NCI-H1930 (cell line): ENCODE results near the gene CCDC102A.
"Not testable (repeated sequence)": the region's sequence is repeated elsewhere in the genome, so short reads cannot be mapped to it uniquely, and the experiment has no call there.

ENCODE experiments used
- DNase-seq, 2 experiments: peaks; one replicate each; lab custom pipeline; 2025; lab: John Stamatoyannopoulos, UW

The CCDC102A gene

DNA sequence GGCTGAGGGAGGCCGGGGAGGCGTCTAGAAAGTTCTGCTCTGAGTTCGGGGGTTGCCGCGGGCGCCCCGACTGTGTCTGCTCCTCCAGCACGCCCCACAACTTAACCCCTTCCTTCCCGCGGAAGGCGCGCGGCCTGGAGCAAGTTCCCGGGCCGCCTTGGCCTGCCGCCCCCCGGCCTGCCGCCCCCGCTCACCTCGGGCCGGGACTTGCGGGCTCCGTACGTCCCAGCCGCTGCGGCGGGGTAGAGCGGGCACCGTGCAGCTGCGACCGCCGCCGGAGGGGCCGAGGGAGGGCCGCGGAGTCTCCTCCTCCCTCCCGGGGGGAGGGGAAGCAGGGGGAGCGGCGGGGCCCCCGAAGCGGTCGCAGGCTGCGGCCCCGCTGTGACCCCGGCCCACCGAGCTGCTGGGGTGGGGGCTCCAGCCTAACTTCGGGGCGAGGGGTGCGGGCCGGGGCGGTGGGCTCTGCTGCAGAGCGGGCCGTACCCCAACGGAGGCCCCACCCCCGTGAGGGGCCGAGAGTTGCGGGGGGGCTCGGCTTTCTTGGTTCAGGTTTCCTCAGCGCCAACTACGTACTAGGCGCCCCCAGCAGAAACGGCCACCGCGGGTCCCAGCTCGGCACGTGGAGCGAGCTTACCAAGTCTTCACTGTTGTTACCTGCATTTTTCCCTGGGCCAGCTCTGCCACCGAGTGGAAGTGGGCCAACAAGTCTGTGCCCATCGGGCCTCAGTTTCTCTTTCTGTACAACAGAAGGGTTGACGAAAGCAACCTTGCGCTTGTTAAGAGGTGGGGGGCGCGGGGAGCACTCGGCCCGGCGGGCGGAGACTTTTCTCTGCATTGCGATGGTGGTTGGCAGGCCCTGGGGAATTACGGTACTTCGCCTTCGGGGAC, at the start of gene CCDC102A:
Gene CCDC102A, minus strand, starts transcription at position 266 of the 888 bp plus-strand sequence. CDS start 7,394 bp downstream, outside the sequence.
- DNase-seq, result no peak

DNA sequence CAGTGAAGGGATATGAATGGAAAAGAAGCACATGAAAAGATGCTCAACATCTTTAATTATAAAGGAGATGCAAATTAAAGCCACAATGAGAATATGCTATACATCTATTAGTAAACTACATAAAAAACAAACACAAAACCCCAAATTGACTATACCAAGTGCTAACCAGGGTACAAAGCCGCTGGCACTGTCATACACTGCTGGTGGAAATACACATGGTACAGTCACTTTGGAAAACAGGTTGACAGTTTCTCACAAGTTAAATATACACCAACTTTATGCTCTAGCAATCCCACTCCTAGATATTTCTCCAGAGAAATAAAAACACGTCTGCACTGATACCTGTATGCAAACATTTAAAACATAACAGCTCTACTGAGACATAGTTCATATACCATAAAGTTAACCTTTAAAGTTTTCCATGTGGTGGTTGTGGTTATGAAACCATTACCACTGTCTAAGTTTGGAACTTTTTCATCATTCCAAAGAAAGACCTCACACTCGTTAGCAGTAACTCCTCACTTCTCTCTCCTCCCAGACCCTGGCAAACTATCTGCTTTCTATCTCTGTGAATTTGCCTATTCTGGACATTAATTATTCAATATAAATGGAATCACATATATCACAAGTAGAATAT, 48.8 kb upstream of the CCDC102A start:
- no peak for DNase-seq

DNA sequence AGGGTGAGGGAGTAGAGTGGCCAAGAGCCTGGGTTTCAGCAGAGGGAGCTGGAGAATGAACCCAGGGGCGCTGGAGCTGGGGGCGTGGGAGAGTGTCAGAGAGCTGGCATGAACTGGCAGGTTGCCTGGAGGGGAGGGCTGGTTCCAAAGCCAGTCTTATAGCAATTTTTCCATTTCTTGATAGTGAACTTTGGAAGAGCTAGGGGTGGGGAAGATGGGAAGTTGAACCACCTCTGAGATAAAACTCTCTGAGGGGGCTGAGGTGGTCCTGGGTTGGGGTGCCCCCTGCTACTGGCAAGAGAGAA, 42.9 kb upstream of the CCDC102A start:
- no peak for DNase-seq

DNA sequence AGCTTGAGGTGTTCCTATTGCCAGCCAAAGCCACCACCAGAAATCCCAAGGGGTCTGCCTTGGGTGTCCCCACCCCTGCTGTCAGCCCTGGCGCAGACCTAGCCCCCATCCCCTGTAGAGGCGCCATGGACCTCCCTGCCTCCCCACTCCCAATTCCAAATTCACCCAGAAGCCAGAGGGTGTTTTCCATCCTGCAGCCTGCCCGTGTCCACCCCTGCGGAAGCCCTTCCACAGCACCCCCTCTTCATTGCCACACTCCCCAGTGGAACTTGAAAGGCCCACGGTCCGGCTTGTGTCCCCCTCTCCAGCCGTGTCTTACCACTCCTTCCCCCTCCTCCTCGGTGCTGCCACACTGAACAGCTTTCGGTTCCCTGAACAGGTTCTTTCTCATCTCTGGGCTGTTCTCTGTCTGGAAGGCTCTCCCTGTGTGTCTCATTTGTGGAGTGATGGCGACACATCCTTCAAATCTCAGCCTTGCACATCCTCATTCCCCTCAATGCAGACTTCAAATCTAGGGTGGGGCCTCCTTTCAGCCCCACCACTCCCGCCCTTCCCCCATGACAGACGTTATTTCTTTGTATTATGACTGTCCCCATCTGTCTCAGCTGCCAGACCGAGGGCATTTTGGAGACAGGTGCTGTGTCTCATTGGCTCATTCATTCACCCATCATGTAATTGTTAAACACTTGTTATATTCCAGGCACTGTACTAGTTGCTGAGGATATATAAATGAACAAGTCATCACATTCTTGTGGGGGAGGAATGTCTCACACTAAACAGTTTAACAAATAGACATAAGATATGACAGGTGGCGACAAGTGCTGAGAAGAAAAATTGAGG, 42.4 kb upstream of the CCDC102A start:
- no peak for DNase-seq

DNA sequence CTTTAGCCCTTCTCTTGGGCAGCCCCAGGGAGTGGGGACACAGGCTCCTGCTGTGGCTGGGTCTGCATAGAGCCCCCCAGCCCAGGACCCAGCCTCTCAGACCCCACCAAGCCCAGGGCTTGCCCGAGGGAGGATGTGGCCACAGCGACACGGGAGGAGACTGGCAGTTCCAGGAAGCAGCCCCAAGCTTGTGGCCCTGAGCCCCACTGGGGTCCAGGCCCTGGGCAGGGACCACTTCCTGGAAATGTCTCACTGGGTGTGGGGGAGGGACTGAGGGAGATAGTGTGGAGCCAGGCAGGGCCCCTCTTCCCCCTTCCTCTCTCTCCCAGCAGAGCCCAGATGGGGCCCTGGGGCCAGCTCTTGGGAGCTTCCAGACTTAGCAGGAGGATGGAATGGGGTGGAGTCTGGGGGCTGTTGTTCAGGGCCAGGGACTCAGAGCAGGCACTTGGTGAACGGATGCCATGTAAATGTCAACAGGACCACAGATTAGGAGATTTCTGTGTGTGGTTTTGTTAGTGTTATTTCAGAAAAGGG, 41.4 kb upstream of the CCDC102A start:
- DNase-seq, result no peak

DNA sequence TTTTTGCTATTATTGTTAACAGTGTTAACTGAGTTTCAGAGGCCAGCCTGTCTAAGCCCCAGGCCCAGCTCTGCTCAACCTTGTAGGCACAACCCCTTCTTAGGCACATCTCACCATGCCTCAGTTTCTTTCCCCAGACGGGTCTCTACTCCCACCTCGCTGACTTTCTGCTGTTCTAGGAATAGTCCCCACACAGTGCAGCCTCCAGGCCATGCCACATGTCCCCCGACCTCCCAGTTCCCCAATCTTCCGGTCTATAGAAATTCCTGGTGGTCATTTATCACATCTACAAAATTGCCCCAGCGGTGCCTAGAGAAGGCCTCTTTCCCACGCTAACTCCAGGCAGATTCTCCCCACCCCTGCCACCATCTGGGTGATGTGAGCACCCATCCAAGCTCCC, 40.8 kb upstream of the CCDC102A start:
- no peak for DNase-seq

DNA sequence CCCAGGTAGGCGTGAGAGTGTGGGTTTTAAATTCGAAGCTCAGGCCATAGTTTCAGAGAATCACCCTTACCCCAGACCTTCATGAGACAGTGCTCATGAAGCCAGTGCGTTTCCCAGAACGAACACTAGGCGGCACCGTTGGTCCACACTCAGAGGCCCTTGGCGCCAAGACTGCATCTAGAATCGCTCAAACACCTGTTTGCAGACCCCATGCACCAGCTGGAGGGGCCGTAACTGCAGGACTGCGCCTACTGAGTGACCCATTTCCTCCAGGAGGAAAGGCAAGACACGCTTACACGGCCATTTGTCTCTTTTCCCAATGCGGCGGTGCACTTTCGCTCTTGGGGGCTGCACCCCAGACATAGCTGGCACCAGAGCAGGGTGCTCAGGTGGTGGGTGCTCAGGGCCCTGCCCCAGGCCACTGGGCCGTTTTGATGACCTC, 40.1 kb upstream of the CCDC102A start:
- peak; percentile 25 to 58 for DNase-seq

DNA sequence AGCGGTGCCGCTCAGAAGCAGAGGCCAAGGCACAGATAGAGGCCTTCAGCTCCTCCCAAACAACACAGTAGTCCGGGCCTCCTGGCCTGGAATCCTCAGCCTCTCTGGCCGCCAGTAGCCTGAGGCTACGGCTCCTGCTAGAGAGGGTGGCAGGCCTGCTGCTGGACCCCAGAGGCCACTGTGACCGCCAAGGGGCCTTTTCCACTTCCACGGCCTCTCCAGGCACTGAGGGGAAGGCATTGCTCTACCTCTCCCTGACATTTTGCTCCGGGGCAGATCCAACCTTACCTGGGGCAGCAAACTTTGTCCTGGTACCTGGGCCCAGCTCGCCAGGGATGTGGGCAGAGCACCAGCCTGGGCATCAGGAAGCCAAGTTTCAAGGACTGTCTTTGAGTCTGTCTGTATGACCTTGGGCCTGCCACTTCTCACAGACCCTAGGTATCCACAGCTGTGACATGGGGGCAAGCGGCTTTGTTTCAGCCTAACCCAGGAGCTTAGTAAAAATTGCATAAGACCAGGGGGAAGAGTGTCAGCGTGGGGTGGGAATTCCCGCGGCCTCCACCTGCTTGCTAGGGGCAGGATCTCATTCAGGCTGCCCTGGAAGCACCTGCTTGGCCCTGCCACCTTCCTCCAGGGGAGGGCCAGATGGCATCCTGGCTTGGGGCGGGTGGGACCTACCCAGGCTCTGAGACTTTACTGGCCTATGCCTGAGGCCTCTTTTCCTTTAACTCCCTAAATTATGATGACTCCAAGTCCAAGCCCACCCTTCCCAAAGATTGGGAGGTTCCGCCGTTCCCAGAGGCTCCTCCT, 39.3 kb upstream of the CCDC102A start:
- DNase-seq, result no peak

DNA sequence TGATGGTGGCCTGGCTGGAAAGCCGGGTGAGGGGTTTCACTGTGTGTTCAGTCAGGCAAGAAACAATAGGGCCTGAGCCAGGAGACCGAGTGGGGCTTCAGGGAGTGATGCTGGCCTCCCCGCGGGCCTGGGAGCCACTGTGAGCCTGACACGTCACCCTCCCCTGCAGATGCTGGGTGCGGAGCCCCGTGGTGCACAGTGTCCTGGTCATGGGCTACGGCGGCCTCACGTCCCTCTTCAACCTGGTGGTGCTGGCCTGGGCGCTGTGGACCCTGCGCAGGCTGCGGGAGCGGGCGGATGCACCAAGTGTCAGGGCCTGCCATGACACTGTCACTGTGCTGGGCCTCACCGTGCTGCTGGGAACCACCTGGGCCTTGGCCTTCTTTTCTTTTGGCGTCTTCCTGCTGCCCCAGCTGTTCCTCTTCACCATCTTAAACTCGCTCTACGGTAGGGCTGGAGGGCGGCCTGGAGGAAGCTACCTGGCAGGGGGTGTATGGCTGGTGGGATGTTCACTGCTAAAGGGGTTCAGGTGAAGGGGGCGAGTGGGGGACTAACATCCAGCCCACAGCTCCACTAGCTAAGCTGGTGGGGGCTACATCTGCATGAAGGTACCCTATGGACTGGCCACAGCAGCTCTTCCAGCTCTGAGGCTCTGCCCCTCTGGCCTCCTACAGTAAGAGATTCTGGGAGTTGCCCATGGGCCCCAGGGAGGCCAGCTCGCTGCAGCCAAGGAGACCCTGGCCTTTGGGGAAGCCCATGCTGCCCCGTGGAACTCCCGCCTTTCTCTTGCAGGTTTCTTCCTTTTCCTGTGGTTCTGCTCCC, 38.5 kb upstream of the CCDC102A start:
- DNase-seq, result no peak

DNA sequence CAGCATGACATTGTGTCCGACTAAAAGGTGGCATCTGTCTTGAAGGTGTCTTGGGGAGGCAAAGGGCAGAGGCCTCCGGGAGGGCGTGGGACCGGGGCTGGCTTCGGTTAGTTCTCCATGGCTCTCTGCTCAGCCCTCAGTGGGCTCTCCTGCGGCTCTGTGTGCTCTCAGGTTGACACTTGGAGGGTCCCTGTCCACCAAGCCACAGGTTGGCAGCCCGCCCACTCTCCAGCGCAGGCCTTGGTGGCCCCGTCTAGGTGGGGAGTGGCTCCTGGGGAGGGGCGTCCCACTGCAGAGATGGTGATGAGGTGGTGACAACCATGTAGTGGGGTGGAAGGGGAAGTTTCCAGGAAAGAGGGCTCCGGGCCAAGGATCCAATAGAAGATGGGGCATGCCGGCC, 37.7 kb upstream of the CCDC102A start:
- no peak for DNase-seq

DNA sequence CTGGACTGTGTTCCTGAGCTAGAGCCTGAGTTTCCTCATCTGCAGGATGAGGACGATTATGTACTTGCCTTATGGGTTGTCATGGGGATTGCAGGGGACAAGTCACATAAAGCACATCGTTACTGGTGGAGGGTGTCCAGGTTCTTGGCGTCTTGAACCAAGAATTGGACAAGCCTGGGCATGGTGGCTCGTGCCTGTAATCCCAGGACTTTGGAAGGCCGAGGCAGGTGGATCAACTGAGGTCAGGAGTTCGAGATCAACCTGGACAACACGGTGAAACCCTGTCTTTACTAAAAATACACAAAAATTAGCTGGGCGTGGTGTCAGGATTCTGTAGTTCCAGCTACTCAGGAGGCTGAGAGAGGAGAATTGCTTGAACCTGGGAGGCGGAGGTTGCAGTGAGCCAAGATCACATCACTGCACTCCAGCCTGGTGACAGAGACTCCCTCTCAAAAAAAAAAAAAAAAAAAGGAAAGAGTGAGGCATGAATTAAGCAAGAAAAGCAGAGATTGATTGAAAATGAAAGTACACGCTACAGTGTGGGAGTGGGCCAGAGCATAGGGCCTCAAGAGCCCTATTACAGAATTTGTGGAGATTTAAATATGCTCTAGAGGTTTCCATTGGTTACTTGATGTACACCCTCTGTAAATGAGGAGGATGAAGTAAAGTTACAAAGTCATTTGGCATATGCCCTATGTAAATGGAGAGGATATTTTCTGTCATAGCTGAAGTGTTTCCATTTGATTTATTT, 36.8 kb upstream of the CCDC102A start:
- DNase-seq, result no peak

DNA sequence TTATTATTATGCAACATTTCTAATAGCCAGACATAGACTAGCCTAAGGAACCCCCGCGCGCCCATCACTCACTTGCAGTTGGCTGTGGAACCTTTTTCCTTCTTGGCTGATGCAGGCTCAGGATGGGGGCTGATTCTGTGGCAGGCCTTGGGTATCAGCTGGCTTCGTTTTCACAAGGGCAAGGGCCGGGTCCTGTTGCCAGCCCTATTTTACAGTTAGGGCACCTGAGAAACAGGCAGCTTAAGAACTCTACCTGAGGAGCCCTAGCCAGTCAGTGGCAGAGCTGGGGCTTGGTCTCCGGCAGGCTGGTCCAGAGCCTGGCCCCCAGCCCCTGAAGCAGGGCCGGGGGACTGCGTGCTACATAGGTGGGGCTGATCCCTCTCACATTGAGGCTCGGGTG, 34.7 kb upstream of the CCDC102A start:
- DNase-seq, result no peak

DNA sequence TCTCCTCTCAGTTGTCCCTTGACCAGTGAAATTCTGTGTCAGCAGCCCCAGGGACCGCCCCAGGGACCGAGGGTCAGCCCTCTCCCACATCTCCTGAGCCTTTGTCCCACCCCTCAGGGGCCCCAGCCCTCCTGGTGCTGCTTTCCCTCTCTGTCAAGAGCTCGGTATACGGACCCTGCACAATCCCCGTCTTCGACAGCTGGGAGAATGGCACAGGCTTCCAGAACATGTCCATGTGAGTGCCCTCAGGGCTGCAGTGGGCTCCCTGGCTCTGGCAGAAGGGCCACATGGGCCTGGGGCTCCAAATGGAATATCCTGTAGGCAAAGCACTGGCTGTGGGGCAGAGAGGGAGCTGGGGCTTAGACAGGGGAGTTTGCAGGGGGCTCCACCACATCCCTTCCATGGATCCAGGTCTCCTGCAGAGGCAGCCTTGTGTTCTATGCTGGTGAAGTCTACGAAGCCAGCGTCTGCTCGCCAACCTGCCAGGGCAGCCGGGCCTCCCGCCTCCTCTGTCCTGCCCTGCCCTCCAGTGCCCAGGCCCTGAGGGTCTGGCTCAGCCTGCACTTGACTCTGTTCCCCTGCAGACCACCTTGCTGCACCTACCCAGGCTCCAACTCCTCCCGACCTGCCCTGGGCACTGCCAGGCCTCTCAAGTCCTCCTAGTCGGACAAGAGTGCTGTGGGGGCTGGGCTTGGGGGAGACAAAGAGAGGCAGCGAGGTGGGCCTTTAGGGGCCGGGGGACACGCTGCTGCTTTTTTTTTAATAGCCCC, 34.1 kb upstream of the CCDC102A start:
- no peak for DNase-seq

DNA sequence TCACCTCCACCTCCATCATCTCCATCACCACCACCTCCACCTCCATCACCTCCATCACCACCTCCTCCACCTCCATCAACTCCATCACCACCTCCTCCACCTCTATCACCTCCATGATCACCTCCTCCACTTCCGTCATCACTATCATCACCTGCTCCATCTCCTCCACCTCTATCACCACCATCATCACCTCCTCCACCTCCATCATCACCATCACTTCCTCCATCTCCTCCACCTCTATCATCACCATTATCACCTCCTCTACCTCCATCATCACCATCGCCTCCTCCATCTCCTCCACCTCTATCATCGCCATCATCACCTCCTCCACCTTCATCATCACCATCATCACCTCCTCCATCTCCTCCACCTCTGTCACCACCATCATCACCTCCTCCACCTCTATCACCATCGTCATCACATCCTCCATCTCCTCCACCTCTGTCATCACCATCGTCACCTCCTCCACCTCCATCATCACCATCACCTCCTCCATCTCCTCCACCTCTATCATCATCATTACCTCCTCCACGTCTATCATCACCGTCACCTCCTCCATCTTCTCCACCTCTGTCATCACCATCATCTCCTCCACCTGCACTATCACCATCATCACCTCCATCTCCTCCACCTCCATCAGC, 33.1 kb upstream of the CCDC102A start:
- no peak for DNase-seq

DNA sequence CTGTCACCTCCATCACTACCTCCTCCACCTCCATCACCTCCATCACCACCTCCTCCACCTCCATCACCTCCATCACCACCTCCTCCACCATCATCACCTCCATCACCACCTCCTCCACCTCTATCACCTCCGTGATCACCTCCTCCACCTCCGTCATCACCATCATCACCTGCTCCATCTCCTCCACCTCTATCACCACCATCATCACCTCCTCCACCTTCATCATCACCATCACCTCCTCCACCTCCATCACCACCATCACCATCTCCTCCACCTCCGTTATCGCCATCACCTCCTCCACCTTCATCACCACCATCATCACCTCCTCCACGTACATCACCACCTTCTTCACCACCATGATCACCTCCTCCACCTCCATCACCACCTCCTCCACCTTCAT, 32.4 kb upstream of the CCDC102A start:
- DNase-seq, result not testable (repeated sequence)

DNA sequence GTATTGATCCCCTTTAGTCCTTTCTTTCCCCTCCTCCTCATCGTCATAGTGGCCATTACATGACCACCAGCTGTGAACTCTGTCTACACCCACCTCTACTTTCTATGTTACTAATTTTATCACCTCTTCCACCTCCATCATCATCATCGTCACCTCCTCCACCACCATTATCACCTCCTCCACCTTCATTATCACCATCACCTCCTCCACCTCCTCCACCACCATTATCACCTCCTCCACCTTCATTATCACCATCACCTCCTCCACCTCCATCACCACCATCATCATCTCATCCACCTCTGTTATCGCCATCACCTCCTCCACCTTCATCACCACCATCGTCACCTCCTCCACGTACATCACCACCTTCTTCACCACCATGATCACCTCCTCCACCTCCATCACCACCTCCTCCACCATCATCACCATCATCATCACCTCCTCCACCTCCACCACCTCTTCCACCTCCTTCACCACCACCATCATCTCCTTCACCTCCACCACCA, 31.9 kb upstream of the CCDC102A start:
- no peak for DNase-seq

DNA sequence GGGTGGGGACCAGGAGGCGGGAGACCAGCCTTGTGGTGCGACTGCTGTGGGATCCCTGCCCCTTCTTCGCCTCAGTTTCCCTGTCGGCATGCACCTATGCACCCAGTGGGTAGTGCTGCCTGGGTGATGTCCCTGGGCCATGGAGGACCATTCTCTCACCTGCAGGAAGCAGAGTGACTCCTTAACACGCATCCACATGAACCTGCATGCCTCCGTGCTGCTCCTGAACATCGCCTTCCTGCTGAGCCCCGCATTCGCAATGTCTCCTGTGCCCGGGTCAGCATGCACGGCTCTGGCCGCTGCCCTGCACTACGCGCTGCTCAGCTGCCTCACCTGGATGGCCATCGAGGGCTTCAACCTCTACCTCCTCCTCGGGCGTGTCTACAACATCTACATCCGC, 31.3 kb upstream of the CCDC102A start:
- no peak for DNase-seq

DNA sequence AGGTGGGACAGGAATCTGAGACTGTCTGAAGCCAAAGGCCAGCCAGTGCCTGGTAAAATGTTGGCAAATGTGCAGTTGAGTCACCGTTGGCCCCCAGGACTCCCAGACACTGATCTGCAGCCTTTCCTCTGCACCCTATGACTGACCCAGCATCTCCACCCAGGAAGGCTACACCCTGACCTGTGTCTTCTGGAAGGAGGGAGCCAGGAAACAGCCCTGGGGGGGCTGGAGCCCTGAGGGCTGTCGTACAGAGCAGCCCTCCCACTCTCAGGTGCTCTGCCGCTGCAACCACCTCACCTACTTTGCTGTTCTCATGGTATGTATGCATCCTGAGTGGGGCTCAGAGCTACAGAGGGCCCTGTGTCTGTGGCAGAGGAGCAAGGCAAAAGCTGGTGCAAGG, 30.1 kb upstream of the CCDC102A start:
- DNase-seq, result no peak
